Uterus (tissue), 4 donors: ENCODE data around the gene RNF19B. TPM values are rescaled to one million over a fixed set of nuclear protein-coding genes. Genes with fewer than 3 reads are reported as not detected.

ENCODE experiments used
- DNase-seq, 2 donors: peaks; one replicate each; pipeline ENCODE4 v3.0.0-alpha.2; 2019 to 2020
- H3K27ac ChIP-seq, 2 donors: fragments of 200-600 bp; sonication (generic); 1 replicate in 1 of 2; 2 replicates in 1 of 2; pipeline ENCODE4 v1.5.1; 2016 to 2018
- H3K27me3 ChIP-seq, 2 donors: fragments of 200-600 bp; sonication (generic); one replicate each; pipeline ENCODE4 v1.5.1; 2018 to 2019; ENCODE audit warnings: control low read depth in 1 of 2
- H3K36me3 ChIP-seq, 2 donors: fragments of 200-600 bp; sonication (generic); one replicate each; pipeline ENCODE4 v1.5.1; 2019; ENCODE audit warnings: control low read depth in 1 of 2
- H3K4me1 ChIP-seq, 2 donors: fragments of 200-600 bp; sonication (generic); one replicate each; pipeline ENCODE4 v1.5.1; 2018 to 2019; ENCODE audit warnings: control low read depth in 1 of 2
- H3K4me3 ChIP-seq, 2 donors: fragments of 200-600 bp; sonication (generic); 1 replicate in 1 of 2; 2 replicates in 1 of 2; pipeline ENCODE4 v1.5.1; 2018 to 2019; ENCODE audit warnings: mild to moderate bottlenecking in 1 of 2
- H3K9me3 ChIP-seq, 2 donors: fragments of 200-600 bp; sonication (generic); one replicate each; pipeline ENCODE4 v1.5.1; 2019; ENCODE audit warnings: control low read depth in 1 of 2
- CTCF ChIP-seq, 4 experiments: fragments of 200-600 bp in 2 of 4; fragments of 450-650 bp in 2 of 4; sonication (generic) in 2 of 4; IDR thresholded peaks; one replicate each; pipeline ENCODE4 v1.5.1; 2016 to 2019; ENCODE audit warnings: antibody characterized with exemption in 4 of 4, mild to moderate bottlenecking in 2 of 4, moderate library complexity in 1 of 4
- POLR2A ChIP-seq, 2 donors: fragments of 450-650 bp; IDR thresholded peaks; one replicate each; pipeline ENCODE4 v1.6.1; 2016; ENCODE audit warnings: antibody characterized with exemption in 2 of 2, mild to moderate bottlenecking in 1 of 2, moderate library complexity in 1 of 2
- intact Hi-C: fragments of 100-400 bp; cut with DNase I; formaldehyde crosslinking; loops from one replicate; pipeline ENCODE4 v1.15.1; 2023; ENCODE audit warnings: low total_unique reads
- total RNA-seq, 4 donors: library from RNA; depleted of rRNA in 3 of 4; stranded (reverse); fragments of >200 nt in 3 of 4; gene quantifications; one replicate each; pipeline versions ENCODE4 v1.1.0 to v1.2.4, GENCODE V29; 2014 to 2023
- donor health status: DM: yes; HTN: yes; CAD: no.

Gene RNF19B
- total RNA-seq, 4 donors from 2014 or later, result 13.2 to 23.4 (median 17.4) TPM

GRCh38 chr1:32939655-32940371 lies 24.8 kb downstream of the RNF19B start:
- intact Hi-C loops, result loop anchor here (10.0 kb wide), 3 partner anchors 65 to 145 kb away; partner anchors contain the start of genes AK2 and AZIN2
- DNase-seq, result peak; percentile 76 to 81
- Histone ChIP-seq H3K27me3 (no peaks in the 10 kb centered on the region), H3K4me1 (peaks cover 0 to 5% of the 10 kb centered on the region in 2 donors), H3K36me3 (no peaks in the 10 kb centered on the region), H3K9me3 (no peaks in the 10 kb centered on the region), H3K4me3 (no peak overlapping the region), H3K27ac (peak overlapping the region; percentile 59 to 66)
- TF ChIP-seq CTCF (IDR thresholded peaks at IDR 0.05), result no peak
- TF ChIP-seq POLR2A (IDR thresholded peaks at IDR 0.05), result peak in 1 of 2 donors; percentile 35

GRCh38 chr1:32937061-32937460 lies 27.5 kb downstream of the RNF19B start:
- H3K36me3 ChIP-seq, result no peaks in the 10 kb centered on the region
- peaks cover 5 to 6% of the 10 kb centered on the region in 2 donors for H3K4me1 ChIP-seq
- H3K4me3 ChIP-seq, result no peak overlapping the region
- H3K27ac ChIP-seq, result no peak overlapping the region
- intact Hi-C loops, result loop anchor here (10.0 kb wide), 3 partner anchors 68 to 148 kb away; partner anchors contain the start of genes AK2 and AZIN2
- H3K27me3 ChIP-seq, result no peaks in the 10 kb centered on the region
- TF ChIP-seq CTCF (IDR thresholded peaks at IDR 0.05) (no peak), POLR2A (IDR thresholded peaks at IDR 0.05) (no peak)
- H3K9me3 ChIP-seq, result no peaks in the 10 kb centered on the region
- DNase-seq, result no peak

GRCh38 chr1:32934535-32934934 lies 30.1 kb downstream of the RNF19B start:
- Histone ChIP-seq H3K4me3 (no peak overlapping the region), H3K4me1 (peaks cover 5 to 6% of the 10 kb centered on the region in 2 donors), H3K27ac (peak overlapping the region; percentile 53 to 71), H3K9me3 (no peaks in the 10 kb centered on the region), H3K36me3 (no peaks in the 10 kb centered on the region), H3K27me3 (no peaks in the 10 kb centered on the region)
- no peak for DNase-seq
- intact Hi-C loops, result loop anchor here (10.0 kb wide), 3 partner anchors 70 to 150 kb away; partner anchors contain the start of genes AK2 and AZIN2
- no peak for TF ChIP-seq CTCF (IDR thresholded peaks at IDR 0.05)
- TF ChIP-seq POLR2A (IDR thresholded peaks at IDR 0.05), result no peak

GRCh38 chr1:32933742-32934322 lies 30.8 kb downstream of the RNF19B start:
- peak in 1 of 2 donors; percentile 59 for DNase-seq
- Histone ChIP-seq H3K27ac (peak overlapping the region; percentile 53 to 71), H3K4me3 (no peak overlapping the region), H3K9me3 (no peaks in the 10 kb centered on the region), H3K4me1 (peaks cover 0 to 6% of the 10 kb centered on the region in 2 donors), H3K27me3 (no peaks in the 10 kb centered on the region), H3K36me3 (no peaks in the 10 kb centered on the region)
- intact Hi-C loops, result loop anchor here (10.0 kb wide), 3 partner anchors 71 to 151 kb away; partner anchors contain the start of genes AK2 and AZIN2
- TF ChIP-seq CTCF (IDR thresholded peaks at IDR 0.05), result no peak
- no peak for TF ChIP-seq POLR2A (IDR thresholded peaks at IDR 0.05)

GRCh38 chr1:32931760-32932159 lies 32.8 kb downstream of the RNF19B start:
- Histone ChIP-seq H3K27ac (no peak overlapping the region), H3K4me3 (no peak overlapping the region), H3K27me3 (no peaks in the 10 kb centered on the region), H3K4me1 (peaks cover 0 to 6% of the 10 kb centered on the region in 2 donors), H3K36me3 (no peaks in the 10 kb centered on the region), H3K9me3 (no peaks in the 10 kb centered on the region)
- TF ChIP-seq CTCF (IDR thresholded peaks at IDR 0.05), result no peak
- no peak for TF ChIP-seq POLR2A (IDR thresholded peaks at IDR 0.05)
- intact Hi-C loops, result loop anchor here (10.0 kb wide), 3 partner anchors 73 to 153 kb away; partner anchors contain the start of genes AK2 and AZIN2
- no peak for DNase-seq
